Measurements from ENCODE around the gene CTNNBIP1. TPM values are rescaled to one million over a fixed set of nuclear protein-coding genes. Genes with fewer than 3 reads are reported as not detected.

The CTNNBIP1 gene
- total RNA-seq, 1 donor from 2014 or later: 33.0 TPM

DNA sequence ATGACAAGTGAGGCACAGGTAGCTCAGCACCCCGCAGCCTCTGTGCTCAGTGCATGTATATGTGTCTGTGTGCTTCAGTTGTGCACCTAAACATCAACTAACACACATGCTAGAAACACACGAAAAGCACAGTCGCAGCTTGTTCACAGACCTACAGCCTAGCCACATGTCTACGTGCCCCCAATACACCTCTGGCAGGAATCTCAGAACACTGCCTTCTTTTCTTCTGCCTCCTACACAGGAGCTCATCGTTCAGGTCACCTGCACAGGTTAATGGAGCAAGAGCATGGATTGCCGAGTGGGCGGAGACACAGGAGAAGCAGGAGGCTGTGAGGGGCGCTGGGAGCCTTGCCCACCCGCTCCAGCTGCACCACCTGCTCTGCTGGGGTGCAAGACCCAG, 31.7 kb downstream of the CTNNBIP1 start:
- DNase-seq (ENCODE audit: low read depth in 2 of 2): no peak

DNA sequence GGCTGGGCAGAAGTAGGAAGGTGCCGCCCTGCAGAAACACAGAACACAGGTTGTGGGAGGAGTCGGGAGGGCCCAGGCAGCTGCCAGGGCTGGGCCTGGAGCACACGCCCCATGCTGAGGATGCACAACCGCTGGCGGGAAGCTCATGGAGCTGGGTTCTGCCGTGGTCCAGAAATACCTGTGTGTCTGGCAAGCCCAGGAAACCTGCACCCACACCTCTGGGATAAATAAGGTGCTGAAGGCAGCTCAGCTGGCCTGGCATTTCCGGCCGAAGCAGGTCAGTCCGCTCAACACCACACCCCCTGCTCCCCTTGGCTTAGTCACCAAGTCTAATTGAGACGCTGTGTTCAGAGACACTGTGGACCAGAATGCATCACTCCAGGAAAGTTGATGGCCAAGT, 32.1 kb downstream of the CTNNBIP1 start:
- DNase-seq (ENCODE audit: low read depth in 2 of 2): no peak

DNA sequence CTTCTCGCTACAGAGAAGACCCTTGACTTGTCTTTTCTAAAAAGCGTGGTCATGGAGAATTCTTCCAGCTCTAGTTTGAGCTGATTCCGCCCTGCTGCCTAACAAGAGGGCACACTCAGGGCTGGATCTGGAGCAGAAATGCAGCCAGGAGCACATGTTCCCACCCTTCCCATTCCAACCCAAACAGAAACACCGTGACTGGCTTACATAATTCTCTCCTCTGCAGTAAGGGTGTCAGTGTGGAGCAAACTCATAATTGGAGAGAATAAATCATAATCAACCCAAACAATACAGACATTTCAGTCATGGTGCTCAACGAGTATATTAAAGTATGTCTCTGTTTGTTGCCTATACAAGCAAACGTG, 34.5 kb downstream of the CTNNBIP1 start:
- DNase-seq (ENCODE audit: low read depth in 2 of 2): no peak

DNA sequence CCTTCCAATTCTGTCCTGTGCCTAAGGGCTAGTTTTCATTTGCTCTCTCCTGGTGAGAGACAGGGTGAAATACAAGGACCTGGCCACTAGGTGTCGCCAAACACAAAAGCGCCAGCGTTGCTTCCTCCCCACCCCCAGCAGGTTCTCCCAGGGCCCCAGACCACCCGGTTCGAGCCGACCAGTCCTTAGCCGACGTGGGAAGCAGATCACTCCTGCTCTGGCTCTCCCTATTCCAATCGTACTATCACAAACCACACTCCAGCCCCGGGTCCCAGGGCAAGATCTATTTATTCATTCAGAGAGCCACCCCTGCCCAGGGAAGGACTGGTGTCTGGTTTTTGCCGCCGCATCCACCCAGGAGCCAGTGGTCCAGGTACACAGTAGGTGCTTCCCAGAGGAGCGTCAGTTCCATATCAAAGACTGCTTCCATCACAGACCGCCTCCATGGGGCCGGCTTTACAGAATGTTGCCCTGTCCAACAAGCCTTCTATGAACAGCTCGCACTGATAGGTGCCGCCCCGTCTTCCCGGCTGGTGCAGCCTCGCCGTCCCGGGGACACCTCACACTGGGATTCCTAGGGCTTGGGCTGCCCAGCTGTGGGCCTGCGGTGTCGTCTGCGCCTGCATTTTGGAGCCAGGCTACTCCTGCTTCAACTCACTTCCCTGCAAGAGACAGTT, 35.0 kb downstream of the CTNNBIP1 start:
- DNase-seq (ENCODE audit: low read depth in 2 of 2): peak; percentile 60 to 75

DNA sequence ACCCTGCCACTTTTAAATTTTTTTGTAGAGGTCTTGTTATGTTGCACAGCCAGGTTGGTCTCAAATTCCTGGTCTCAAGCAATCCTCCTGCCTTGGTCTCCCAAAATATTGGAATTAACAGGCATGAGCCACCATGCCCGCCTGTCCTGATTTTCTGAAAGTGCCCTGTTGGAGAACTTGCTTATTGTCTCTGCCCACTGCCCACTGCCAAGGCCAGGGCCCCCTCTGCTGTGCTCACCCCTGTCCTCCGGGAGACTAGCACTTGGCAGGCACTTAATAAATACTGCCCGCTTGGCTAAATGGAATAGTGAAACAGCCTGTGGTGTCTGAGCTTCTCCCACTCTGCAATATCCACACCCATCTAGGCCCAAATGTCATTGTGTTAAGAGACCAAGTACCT, 35.7 kb downstream of the CTNNBIP1 start:
- DNase-seq (ENCODE audit: low read depth in 2 of 2): no peak

DNA sequence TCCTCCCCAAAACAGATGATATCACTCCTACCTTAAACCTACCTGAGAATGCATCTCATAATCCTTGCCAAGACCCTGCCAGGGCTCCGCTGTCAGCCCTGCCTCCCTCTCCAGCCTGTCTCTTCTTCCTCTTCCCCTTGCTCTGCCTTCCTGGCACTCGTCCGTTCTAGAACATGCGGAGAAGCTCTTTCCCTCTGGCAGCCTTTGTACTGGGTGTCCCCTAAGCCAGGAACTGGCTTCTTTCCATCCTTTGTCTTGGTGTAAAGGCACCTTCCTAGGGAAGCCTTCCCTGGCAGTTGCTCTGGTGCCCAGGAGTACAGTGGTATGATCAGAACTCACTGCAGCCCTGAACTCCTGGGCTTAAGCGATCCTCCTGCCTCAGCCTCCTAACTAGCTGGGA, 36.1 kb downstream of the CTNNBIP1 start:
- DNase-seq (ENCODE audit: low read depth in 2 of 2): no peak

DNA sequence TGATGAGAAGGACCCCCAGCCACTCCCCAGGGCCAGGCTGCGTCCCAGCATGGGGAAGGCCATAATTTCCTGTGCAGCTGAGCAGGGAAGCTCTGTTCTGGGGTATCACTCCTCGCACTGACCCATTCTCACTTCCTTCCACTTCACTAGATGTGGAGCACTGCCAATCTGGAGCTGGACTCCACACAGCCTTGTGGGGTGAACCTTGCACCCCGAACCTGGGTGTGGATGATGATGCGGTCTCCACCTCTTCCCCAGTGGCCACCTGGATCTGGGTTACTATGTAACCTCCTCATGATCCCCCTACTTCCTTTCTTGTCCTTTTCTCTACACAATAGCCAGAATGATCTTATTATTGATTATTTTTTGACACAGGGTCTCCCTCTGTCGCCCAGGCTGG, 36.7 kb downstream of the CTNNBIP1 start:
- DNase-seq (ENCODE audit: low read depth in 2 of 2): no peak

DNA sequence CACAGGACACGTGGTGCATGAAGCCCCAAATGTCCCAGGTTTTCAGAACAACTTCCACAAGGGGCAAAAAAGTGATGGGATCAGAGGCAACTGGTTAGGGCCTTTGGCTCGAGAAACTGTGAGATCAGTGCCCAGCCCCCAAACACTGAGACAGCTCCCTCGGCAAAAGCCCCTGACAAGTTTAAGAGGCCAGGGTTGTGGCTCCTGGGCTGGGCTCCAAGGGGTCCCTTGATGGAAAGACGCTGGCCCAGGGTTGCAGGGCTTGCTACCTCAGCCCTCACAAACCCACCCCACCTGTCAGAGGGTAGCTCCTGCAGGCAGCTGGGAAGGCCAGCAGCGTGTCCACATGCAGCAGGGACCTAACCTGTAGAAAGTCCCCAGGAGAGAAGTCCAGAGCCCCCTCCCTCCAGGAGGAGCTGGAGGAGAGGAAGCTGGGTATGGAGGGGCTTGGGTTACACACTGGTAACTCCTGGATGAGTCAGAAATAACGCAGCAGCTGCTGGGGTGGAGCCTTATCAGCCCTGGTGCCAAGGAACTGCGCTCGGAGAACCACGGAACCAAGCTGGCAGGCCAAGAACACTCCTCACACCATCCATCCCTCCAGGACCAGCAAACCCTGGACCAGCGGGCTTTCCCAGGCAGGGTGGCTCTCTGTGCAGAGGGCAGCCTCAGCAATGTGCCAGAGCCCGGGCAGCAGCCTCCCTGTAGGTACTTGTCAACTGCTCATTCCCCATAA, 37.5 kb downstream of the CTNNBIP1 start:
- DNase-seq (ENCODE audit: low read depth in 2 of 2): no peak

DNA sequence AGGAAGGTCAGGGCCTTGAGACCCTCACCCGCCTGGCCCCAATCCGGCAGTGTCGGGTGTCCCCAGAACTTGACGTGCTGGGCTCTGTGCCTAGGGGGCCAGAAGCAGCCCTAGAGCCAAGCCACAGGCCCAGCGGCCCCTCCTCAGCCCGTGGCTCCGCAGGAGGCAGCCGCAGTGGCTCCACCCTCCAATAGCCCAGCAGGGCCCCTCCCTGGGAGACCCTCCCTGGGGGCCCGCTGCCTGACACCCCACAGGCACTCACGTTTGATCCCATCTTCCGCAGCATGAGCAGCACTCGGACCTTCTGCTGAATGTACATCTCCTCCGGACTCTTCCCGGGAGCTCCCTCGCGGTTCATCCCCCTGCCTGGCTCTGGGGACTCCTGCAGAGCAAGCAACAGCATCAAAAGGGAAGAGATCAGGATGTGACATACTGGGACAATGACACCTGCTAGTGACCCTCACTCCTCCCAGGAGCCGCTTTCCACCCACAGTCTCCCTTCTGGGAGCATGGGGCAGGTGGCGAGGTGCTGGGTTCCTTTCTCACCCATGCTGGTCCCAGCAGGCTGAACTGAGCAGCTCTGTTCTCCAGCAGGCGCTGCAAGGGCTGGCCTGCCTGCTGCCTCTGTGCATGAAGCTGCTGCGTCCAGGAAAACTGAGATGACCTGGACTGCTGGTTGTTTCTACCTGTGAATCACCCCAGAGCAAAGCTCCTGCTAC, 38.2 kb downstream of the CTNNBIP1 start:
- no peak for DNase-seq (ENCODE audit: low read depth in 2 of 2)

DNA sequence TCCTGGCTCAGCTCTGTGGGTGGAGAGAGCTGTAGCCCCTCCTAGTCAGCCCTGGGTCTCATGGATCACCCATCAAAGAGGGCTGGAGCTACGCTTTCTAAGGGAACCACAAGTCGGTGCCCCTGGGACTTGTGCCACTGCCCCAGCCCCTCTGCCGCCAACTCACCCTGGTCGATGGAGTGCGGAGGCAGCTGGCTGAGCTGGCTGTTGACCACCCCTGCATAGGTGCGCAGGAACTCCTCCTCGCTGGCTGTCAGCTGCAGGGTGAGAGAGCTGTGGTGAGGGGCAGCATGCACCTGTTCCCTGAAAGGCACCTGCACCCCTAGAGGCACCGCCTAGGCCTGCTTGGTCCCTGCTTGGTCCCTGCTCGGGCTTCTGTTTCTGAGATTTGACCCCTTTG, 39.0 kb downstream of the CTNNBIP1 start:
- DNase-seq (ENCODE audit: low read depth in 2 of 2): no peak

DNA sequence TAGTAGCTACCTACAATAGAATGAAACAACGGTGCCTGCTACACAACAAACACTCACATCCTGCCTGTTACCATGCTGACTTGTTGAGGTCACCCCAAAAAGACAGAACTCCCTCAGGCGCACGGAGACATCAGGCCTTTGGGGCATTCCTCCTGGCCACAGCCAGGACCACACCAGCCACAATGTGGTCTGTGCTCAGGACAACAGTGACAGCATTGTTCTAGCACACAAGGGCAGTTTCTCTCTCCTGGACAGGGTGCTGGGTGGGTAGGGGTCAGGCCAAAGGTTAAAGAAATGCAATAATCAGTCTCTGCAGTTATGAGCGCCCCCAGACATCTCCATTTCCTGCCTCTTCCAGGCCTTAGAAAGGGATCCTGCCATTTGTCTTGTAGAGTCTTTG, 39.5 kb downstream of the CTNNBIP1 start:
- no peak for DNase-seq (ENCODE audit: low read depth in 2 of 2)

DNA sequence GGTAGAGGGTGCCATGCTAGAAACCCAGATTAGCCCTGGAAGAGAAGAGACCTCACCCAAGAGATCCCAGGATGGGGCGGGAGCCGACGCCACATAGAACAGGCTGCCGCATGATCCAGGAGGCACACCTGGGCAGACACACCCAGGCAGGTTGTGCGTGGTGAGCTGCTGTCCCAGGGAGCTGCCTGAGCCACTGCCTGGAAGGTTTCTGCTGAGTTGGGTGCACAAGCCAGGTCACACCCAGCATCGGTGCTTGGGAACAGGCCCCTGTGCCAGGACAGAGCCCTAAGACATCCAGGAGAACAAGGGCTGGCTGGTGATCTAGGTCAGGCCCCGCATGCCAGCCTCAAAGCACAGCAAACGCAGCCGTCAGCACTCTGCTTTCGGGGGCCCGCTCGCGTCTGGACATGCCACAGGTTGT, 40.2 kb downstream of the CTNNBIP1 start:
- no peak for DNase-seq (ENCODE audit: low read depth in 2 of 2)

DNA sequence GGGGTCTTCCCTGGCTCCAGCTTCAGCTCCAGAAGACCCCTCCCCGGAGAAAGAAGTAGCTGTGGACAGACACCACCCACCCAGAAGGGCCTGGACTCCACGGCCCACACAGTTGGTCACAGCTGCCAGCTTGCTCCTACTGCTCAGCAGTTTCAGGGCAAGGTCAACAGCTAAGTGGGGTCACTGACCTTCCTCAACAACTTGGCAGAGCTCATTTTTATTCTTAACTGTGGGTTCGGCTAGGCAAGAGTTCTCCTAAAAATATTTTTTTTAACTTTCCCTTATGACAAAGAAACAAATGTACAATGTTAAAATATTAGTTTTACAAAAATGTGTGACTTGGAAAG, 41.9 kb downstream of the CTNNBIP1 start:
- no peak for DNase-seq (ENCODE audit: low read depth in 2 of 2)

DNA sequence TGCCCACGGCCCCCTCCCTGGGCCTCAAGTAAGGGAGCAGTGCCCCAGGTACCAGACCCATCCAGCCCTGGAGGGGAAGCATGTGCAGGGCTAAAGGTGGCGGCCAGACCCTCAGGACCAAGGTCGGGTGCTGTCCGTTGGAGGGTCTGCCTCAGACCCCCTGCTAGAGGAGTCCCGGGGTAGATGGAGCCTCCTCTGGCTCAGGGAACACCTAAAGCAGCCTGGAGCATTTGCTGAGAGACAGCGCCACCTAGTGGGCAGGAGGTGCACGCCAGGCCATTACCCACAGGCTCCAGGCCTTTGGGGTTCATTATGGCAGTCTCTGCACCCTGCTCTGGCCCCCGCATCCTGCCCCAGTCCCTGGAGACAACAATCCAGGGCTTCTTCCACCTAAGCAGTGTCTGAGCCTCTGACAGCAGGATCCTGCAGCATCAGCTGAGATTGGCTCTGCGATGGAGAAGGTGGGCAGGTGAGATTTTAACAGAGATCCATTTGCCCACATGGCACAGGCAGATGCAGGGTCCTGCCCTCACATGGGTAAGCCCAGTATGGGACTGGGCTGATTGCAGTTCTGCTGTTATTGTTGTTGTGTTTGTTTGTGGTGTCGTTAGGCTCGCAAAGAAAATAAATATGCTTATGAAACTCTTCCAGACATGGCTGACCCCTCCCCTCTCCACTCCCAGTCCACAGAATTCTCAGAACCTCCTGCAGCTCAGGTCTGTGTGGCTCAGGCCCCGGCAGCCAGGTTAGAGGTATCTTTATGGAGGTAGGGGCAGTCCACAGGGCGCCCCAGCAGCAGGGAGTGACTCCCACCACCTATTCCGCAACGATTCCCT, 42.4 kb downstream of the CTNNBIP1 start:
- peak; percentile 34 to 71 for DNase-seq (ENCODE audit: low read depth in 2 of 2)

DNA sequence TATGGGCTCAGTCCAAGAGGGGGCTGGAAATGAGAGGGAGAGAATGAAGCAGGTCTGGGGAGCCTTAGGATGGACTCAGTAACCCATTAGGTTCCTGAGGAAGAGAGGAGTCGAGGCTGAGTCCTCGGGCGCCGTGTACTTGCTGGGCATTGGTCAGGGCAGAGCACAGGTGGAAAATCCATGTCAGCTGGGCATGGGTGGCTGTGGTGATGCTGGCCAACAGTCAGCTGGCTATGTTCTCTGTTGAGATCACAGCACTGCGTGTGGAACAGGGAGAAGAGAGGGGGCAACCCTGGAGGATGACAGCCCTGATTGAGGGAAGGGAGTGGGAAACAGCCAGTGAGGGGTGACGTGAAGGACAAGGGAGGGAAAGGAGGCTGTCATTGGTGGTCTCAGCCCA, 43.2 kb downstream of the CTNNBIP1 start:
- DNase-seq (ENCODE audit: low read depth in 2 of 2): no peak

DNA sequence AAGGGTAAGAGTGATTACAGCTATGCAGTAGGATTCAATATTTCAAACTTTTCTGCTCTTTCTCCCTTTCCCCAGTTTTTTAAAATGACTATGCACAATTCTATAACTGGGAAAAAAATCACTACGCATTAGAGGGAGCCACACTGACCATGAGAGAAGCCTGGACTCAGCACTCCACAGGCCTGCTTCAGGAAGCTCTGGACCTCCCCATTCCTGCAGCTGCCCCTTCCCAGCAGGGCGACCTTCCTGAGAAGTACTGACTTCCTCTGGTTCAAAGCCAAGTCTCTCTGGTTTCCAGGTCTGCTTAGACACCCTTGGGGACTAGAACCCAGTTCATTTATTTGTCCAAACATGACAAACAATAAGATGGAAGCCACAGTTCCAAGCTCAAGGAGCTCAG, 44.3 kb downstream of the CTNNBIP1 start:
- DNase-seq (ENCODE audit: low read depth in 2 of 2): peak in 1 of 2 donors; percentile 57

DNA sequence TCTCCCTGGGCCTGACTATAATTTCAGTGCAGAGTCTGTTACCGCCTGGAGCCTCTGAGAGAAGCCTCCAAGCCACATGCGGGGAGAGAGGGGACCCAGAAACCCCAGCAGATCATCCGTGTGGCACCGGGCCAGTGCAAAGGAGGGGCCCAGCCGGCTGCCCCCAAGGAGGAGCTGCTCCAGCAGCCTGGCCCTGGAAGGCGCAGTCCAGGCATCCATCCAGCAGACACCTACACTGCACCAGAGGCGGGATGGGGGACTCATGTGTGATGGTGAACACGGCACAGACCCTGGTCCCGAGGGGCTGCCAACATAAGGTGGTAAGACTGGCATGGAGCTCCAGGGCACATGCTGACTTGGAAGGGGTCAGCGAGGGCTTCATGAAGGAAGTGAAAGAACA, 46.7 kb downstream of the CTNNBIP1 start:
- DNase-seq (ENCODE audit: low read depth in 2 of 2): no peak

DNA sequence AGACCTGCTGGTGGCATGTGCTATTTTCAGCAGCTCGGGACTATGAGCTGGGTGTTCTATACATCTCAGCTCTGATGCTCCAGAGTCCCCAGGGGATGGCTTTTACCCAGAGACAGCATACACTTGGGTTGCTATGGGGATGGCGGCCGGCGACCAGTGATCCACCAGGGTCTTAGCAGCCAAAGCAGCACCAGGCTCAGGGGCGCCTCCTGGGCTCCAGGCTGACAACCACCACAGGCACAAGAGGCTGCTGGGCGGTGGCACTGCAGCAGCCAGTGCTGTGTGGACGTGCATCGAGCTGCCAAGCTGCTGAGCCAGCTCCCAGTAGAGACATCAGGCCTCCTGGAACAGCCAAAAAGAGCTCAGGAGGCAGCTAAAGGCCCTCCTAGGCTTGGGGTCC, 48.7 kb downstream of the CTNNBIP1 start:
- DNase-seq (ENCODE audit: low read depth in 2 of 2): no peak

DNA sequence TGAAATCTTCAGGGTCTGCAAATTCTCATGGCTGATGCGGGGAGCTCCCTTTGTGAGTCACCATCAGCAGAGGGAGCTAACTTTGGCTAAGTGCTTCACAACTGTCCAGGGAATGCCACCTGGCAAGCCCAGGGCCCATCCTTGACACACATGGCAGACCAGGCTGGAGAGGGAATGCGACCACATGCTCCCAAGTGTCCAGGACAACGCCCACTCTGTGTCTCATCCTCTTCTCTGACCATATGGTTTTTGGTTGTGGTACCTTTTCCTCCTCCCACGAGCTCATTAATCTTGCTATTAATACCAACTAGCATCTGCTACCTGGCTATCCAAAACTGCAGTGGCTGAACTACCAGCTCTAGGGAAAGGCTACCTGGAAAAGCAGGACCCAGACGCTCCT, 49.2 kb downstream of the CTNNBIP1 start:
- no peak for DNase-seq (ENCODE audit: low read depth in 2 of 2)

DNA sequence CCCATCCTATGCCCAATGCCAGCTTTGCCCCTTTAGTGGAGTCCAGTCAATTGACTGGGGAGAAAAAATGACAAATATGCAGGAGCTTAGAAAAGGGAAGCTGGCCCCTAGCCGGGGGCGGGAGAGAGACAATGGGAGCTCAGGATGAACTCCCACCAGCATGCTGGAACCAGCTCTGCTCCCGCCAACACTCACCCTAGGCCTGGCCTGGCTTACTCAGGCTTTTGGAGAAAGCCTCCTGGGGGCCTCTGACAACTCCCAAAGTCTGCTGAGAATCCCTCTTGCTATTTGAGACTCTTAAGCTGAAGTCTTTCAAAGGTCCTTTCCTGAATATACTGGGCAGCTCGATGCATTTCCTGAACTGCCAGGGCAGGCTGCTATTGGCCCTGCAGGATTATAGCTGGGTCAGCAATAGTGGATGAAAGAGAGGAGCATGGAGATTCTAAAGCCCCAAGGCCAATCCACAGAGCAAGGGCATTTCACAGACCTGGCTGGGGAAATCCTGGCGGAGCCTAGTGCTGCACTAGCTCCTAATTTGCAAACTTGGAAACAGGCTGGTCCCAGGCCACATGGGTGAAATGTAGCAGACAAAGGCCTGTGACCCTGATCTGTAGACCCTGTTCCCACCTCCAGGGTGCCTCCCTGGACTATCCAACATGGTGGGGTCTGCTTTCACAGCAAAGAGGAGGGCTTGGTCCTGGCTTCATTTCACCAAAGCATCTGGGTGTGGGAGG, 50.6 kb downstream of the CTNNBIP1 start:
- DNase-seq (ENCODE audit: low read depth in 2 of 2): peak; percentile 33 to 47

DNA sequence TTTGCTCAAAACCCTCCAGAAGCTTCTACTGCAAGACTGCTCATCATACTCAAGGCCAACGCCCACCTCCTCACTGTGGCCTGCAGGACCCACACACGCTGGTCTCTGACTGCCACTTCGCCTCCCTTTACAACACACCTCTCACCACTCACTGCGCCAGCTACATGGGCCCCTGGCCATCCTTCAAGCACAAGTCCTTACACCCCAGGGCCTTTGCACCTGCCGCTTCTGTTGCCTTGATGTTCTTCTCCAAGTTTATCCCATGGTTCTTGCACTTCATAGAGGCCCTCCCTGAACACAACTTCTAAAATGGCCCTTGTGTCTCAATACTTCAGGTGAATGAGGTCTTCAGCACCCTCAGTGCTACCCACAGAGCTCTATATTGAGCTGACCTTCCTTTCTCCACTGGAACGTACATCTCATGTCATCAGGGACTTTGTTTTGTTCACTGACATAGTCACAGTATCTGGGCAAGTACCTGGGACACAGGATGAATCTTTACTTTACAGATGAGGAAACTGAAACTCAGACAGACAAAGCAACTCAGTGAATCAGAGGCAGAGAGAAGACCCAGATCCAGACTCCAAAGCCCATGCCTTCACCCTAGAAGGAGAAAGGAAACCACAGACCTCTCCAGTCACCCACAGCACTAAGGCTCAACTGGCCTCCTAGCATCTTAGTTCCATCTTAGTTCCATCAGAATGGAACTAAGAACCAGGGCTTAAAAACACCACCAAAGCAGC, 51.6 kb downstream of the CTNNBIP1 start:
- DNase-seq (ENCODE audit: low read depth in 2 of 2): no peak

Measured in dermis microvascular lymphatic vessel endothelial cell (primary cell).